Measurements from ENCODE around the gene MINDY4.

MINDY4 gene

GRCh38 chr7:30842542-30843451 is 71.6 kb downstream of the MINDY4 start:
- in situ Hi-C loops (cut with MboI; ENCODE audit: low pct_unique_long_range_greater_than_20kb, low sequenced_read_pairs), result no loop called here
- no peak for DNase-seq

GRCh38 chr7:30843741-30844482 is 72.7 kb downstream of the MINDY4 start:
- no peak for DNase-seq
- in situ Hi-C loops (cut with MboI; ENCODE audit: low pct_unique_long_range_greater_than_20kb, low sequenced_read_pairs), result no loop called here

GRCh38 chr7:30844483-30844874 is 73.3 kb downstream of the MINDY4 start:
- DNase-seq, result no peak
- in situ Hi-C loops (cut with MboI; ENCODE audit: low pct_unique_long_range_greater_than_20kb, low sequenced_read_pairs), result no loop called here

- no peak for DNase-seq
- in situ Hi-C loops (cut with MboI; ENCODE audit: low pct_unique_long_range_greater_than_20kb, low sequenced_read_pairs), result no loop called here
Measured at GRCh38 chr7:30844916-30845315, 73.7 kb downstream of the MINDY4 start.

- no peak for DNase-seq
- in situ Hi-C loops (cut with MboI; ENCODE audit: low pct_unique_long_range_greater_than_20kb, low sequenced_read_pairs), result no loop called here
Measured at GRCh38 chr7:30845426-30846135, 74.4 kb downstream of the MINDY4 start.

GRCh38 chr7:30846378-30846777 is 75.2 kb downstream of the MINDY4 start:
- in situ Hi-C loops (cut with MboI; ENCODE audit: low pct_unique_long_range_greater_than_20kb, low sequenced_read_pairs), result no loop called here
- DNase-seq, result no peak

- DNase-seq, result no peak
- in situ Hi-C loops (cut with MboI; ENCODE audit: low pct_unique_long_range_greater_than_20kb, low sequenced_read_pairs), result no loop called here
Measured at GRCh38 chr7:30848121-30848855, 77.1 kb downstream of the MINDY4 start.

- in situ Hi-C loops (cut with MboI; ENCODE audit: low pct_unique_long_range_greater_than_20kb, low sequenced_read_pairs), result no loop called here
Measured at GRCh38 chr7:30849565-30849964, 78.3 kb downstream of the MINDY4 start.

GRCh38 chr7:30850426-30850825 is 79.2 kb downstream of the MINDY4 start:
- no peak for DNase-seq
- in situ Hi-C loops (cut with MboI; ENCODE audit: low pct_unique_long_range_greater_than_20kb, low sequenced_read_pairs), result no loop called here

More at GRCh38 chr7:30849565-30849964, 78.3 kb downstream of the MINDY4 start:
- DNase-seq, result no peak

- DNase-seq, result no peak
- in situ Hi-C loops (cut with MboI; ENCODE audit: low pct_unique_long_range_greater_than_20kb, low sequenced_read_pairs), result no loop called here
Measured at GRCh38 chr7:30851651-30852307, 80.6 kb downstream of the MINDY4 start.

- in situ Hi-C loops (cut with MboI; ENCODE audit: low pct_unique_long_range_greater_than_20kb, low sequenced_read_pairs), result no loop called here
- no peak for DNase-seq
Measured at GRCh38 chr7:30852308-30852684, 81.1 kb downstream of the MINDY4 start.

GRCh38 chr7:30852744-30853288 is 81.6 kb downstream of the MINDY4 start:
- DNase-seq, result no peak
- in situ Hi-C loops (cut with MboI; ENCODE audit: low pct_unique_long_range_greater_than_20kb, low sequenced_read_pairs), result no loop called here

- no peak for DNase-seq
- in situ Hi-C loops (cut with MboI; ENCODE audit: low pct_unique_long_range_greater_than_20kb, low sequenced_read_pairs), result no loop called here
Measured at GRCh38 chr7:30853576-30853975, 82.4 kb downstream of the MINDY4 start.

- in situ Hi-C loops (cut with MboI; ENCODE audit: low pct_unique_long_range_greater_than_20kb, low sequenced_read_pairs), result no loop called here
- no peak for DNase-seq
Measured at GRCh38 chr7:30855936-30856335, 84.7 kb downstream of the MINDY4 start.

GRCh38 chr7:30858576-30858975 is 87.4 kb downstream of the MINDY4 start:
- in situ Hi-C loops (cut with MboI; ENCODE audit: low pct_unique_long_range_greater_than_20kb, low sequenced_read_pairs), result no loop called here
- no peak for DNase-seq

- in situ Hi-C loops (cut with MboI; ENCODE audit: low pct_unique_long_range_greater_than_20kb, low sequenced_read_pairs), result no loop called here
Measured at GRCh38 chr7:30859202-30859939, 88.2 kb downstream of the MINDY4 start.

GRCh38 chr7:30859940-30860496 is 88.8 kb downstream of the MINDY4 start:
- in situ Hi-C loops (cut with MboI; ENCODE audit: low pct_unique_long_range_greater_than_20kb, low sequenced_read_pairs), result no loop called here
- DNase-seq, result no peak

More at GRCh38 chr7:30859202-30859939, 88.2 kb downstream of the MINDY4 start:
- no peak for DNase-seq
